Fibroblast of lung (primary cell): ENCODE results near the gene KCTD10. TPM values are rescaled to one million over a fixed set of nuclear protein-coding genes. Genes with fewer than 3 reads are reported as not detected.
"Not testable (repeated sequence)": the region's sequence is repeated elsewhere in the genome, so short reads cannot be mapped to it uniquely, and the experiment has no call there.

Experiments
- DNase-seq, 2 donors: peaks; one replicate each; pipeline versions ENCODE4 v3.0.0 to v3.0.0-alpha.2; 2010; ENCODE audit warnings: low read depth in 2 of 2
- H2AFZ ChIP-seq: 2 replicates; pipeline ENCODE4 v1.5.1; 2012; ENCODE audit warnings: low read length, control low read depth, inconsistent platforms
- H3K27ac ChIP-seq: 2 replicates; pipeline ENCODE4 v1.5.1; 2011; ENCODE audit warnings: low read length, control low read depth; ENCODE audit not compliant: insufficient read depth
- H3K27me3 ChIP-seq: 2 replicates; pipeline ENCODE4 v1.5.1; 2011; ENCODE audit warnings: mild to moderate bottlenecking, low read length; ENCODE audit not compliant: control insufficient read depth, insufficient read depth
- H3K36me3 ChIP-seq: 2 replicates; pipeline ENCODE4 v1.5.1; 2011; ENCODE audit warnings: low read length; ENCODE audit not compliant: control insufficient read depth, insufficient read depth
- H3K4me1 ChIP-seq: 2 replicates; pipeline ENCODE4 v1.5.1; 2011; ENCODE audit warnings: low read length; ENCODE audit not compliant: control insufficient read depth, insufficient read depth; ENCODE audit errors: extremely low read depth
- H3K4me2 ChIP-seq: 2 replicates; pipeline ENCODE4 v1.5.1; 2011; ENCODE audit warnings: low read length, control low read depth; ENCODE audit not compliant: insufficient read depth; ENCODE audit errors: extremely low read depth
- H3K4me3 ChIP-seq, 4 experiments: fragments of 200-600 bp in 1 of 4; sonication (generic) in 1 of 4; replicated peaks in 1 of 4; 2 replicates each; pipeline ENCODE4 v1.5.1; 2011 to 2016; ENCODE audit warnings: low read length in 4 of 4, low read depth in 3 of 4, mild to moderate bottlenecking in 3 of 4, control low read depth in 2 of 4, inconsistent platforms in 1 of 4, mixed read lengths in 1 of 4; ENCODE audit not compliant: insufficient read depth in 1 of 4; ENCODE audit errors: control extremely low read depth in 1 of 4
- H3K79me2 ChIP-seq: 2 replicates; pipeline ENCODE4 v1.5.1; 2012; ENCODE audit warnings: mild to moderate bottlenecking, low read length, inconsistent platforms; ENCODE audit not compliant: control insufficient read depth, insufficient read depth
- H3K9ac ChIP-seq: 2 replicates; pipeline ENCODE4 v1.5.1; 2011; ENCODE audit warnings: mild to moderate bottlenecking, low read length, control low read depth; ENCODE audit not compliant: insufficient read depth
- H3K9me3 ChIP-seq: 2 replicates; pipeline ENCODE4 v1.5.1; 2012; ENCODE audit warnings: low read depth, low read length; ENCODE audit not compliant: control insufficient read depth, insufficient read depth
- H4K20me1 ChIP-seq: 2 replicates; pipeline ENCODE4 v1.5.1; 2011; ENCODE audit warnings: low read length; ENCODE audit not compliant: control insufficient read depth, insufficient read depth; ENCODE audit errors: extremely low read depth
- CTCF ChIP-seq, 2 donors: IDR thresholded peaks in 1 of 2; conservative IDR thresholded peaks in 1 of 2; 1 replicate in 1 of 2; 2 replicates in 1 of 2; pipeline ENCODE4 v1.5.1; 2011 to 2012; ENCODE audit warnings: low read length in 2 of 2, control low read depth in 1 of 2, inconsistent platforms in 1 of 2, low read depth in 1 of 2, mild to moderate bottlenecking in 1 of 2
- EZH2 ChIP-seq: IDR thresholded peaks from 2 replicates; pipeline ENCODE4 v1.5.1; 2012; ENCODE audit warnings: low read length, control low read depth, mild to moderate bottlenecking; ENCODE audit errors: missing control alignments
- polyA plus RNA-seq, 2 donors: library from polyadenylated mRNA; depleted of rRNA in 1 of 2; stranded (reverse) in 1 of 2; unstranded in 1 of 2; fragments of >200 nt; gene quantifications; 2 replicates each; pipeline ENCODE4 v1.2.1, GENCODE V29; 2011 to 2012; ENCODE audit warnings: missing spikeins in 1 of 2
- total RNA-seq: library from RNA; depleted of rRNA; stranded (reverse); fragments of >200 nt; gene quantifications from 2 replicates; pipeline ENCODE4 v1.2.1, GENCODE V29; 2014

KCTD10 gene
- total and polyA plus RNA-seq, 2 donors (not counting 1 experiment from before 2014, with no cell fraction given), result 106 to 190 TPM

DNA sequence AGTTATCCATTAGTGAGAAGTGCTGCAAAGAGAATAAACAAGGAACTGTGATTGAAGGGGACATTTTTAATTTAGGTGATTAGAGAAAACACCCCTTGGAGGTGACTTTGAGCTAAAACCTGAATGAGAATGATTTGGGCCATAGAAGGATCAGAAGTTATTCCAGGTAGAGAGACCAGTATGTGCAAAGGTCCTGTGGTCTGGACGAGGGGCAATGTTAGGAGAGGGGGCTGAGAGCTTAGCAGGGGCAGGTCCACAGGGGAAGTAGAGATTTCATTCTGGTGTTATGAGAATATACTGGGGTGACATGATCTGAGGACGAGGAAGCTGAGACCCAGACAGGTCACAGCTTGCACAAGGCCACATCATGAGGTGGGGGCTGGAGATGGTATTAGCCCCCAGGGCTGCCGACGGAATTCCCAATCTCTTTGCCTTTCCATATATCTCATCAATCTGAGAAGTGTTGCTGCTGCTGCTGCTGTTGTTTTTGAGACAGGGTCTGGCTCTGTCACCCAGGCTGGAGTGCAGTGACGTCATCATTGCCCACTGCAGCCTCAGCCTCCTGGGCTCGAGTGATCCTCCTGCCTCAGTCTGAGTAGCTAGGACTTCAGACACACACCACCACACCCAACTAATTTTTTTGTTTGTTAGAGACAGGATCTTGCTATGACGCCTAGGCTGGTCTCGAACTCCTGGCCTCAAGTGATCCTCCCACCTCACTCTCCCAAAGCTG is 55.6 kb downstream of the KCTD10 start:
- no peak overlapping the region for H3K9ac ChIP-seq
- H3K9me3 ChIP-seq, result no peaks in the 10 kb centered on the region
- TF ChIP-seq EZH2, result no peak
- TF ChIP-seq CTCF (conservative IDR thresholded peaks at IDR 0.05 in 1 of 2, IDR thresholded peaks at IDR 0.05 in 1 of 2; ENCODE audit: low read depth in 1 of 2, low read length in 2 of 2), result no peak
- no peaks in the 10 kb centered on the region for H4K20me1 ChIP-seq
- no peak overlapping the region for H3K4me2 ChIP-seq
- no peaks in the 10 kb centered on the region for H3K4me1 ChIP-seq
- no peak overlapping the region for H2AFZ ChIP-seq
- no peak overlapping the region for H3K4me3 ChIP-seq
- no peaks in the 10 kb centered on the region for H3K79me2 ChIP-seq
- peaks cover 3% of the 10 kb centered on the region for H3K27me3 ChIP-seq
- no peak overlapping the region for H3K27ac ChIP-seq
- no peaks in the 10 kb centered on the region for H3K36me3 ChIP-seq
- no peak for DNase-seq

DNA sequence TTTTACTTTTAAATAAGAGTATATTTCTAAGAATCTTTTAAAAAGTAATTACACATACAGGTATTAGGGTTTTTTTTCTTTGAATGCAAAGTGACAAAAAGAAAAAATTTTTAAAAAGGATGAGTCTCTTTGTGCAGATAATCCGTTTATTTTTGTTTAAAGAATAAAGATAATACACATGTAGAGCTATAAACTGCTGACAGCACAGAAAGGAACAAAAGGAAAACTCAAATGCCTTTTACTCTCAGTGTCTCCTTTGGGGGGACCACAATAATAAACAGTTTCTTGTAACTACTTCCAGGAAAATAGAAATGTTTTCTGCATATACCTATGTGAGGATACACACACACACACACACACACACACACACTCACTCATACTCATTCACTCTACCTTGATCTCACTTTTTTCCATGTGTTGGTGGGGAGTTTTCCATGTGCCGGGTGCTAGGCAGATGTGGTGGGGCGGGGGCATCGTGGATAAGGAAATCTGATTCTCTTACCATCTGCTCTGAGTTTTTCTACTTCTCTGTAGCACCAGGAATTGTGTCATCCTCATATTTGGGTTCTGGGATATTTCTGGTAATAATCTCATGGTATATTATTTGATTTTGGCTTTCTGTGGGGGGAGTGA is 58.1 kb downstream of the KCTD10 start:
- Histone ChIP-seq H4K20me1 (no peaks in the 10 kb centered on the region), H3K9ac (no peak overlapping the region), H2AFZ (no peak overlapping the region), H3K9me3 (no peaks in the 10 kb centered on the region), H3K79me2 (no peaks in the 10 kb centered on the region), H3K27ac (no peak overlapping the region), H3K27me3 (peaks cover 3% of the 10 kb centered on the region), H3K36me3 (no peaks in the 10 kb centered on the region), H3K4me1 (no peaks in the 10 kb centered on the region), H3K4me2 (no peak overlapping the region), H3K4me3 (no peak overlapping the region)
- no peak for TF ChIP-seq EZH2
- no peak for TF ChIP-seq CTCF (conservative IDR thresholded peaks at IDR 0.05 in 1 of 2, IDR thresholded peaks at IDR 0.05 in 1 of 2; ENCODE audit: low read depth in 1 of 2, low read length in 2 of 2)
- DNase-seq, result no peak

- H3K4me2 ChIP-seq, H4K20me1 ChIP-seq, H3K4me1 ChIP-seq, DNase-seq, H2AFZ ChIP-seq, H3K36me3 ChIP-seq, H3K9me3 ChIP-seq, H3K9ac ChIP-seq, H3K4me3 ChIP-seq, H3K27me3 ChIP-seq, H3K79me2 ChIP-seq, H3K27ac ChIP-seq: not testable (repeated sequence)
Observed at GRCh38 chr12:109406147-109406546, 71.0 kb downstream of the KCTD10 start.

DNA sequence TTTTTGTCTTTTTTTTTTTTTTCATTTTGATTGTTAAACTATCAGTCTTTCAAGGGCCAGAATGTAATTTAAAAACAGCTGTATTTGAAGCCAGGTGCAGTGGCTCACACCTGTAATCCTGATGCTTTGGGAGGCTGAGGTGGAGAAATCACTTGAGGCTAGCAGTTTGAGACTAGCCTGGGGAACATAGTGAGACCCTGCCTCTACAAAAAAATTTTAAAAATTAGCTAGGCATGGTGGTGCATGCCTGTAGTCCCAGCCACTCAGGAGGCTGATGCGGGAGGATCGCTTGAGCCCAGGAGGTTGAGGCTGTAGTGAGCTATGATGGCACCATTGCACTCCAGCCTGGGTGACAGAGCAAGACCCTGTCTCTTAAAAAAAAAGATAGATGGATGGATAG is 72.3 kb downstream of the KCTD10 start:
- H3K79me2 ChIP-seq, H3K4me3 ChIP-seq, H3K4me2 ChIP-seq, H3K4me1 ChIP-seq, H3K9me3 ChIP-seq, H3K36me3 ChIP-seq, H4K20me1 ChIP-seq, H2AFZ ChIP-seq, H3K27ac ChIP-seq, DNase-seq, H3K27me3 ChIP-seq, H3K9ac ChIP-seq: not testable (repeated sequence)
